Hepatocyte (in vitro differentiated cells): Measurements from ENCODE around the gene ACTR5.
"Not testable (repeated sequence)": the region's sequence is repeated elsewhere in the genome, so short reads cannot be mapped to it uniquely, and the experiment has no call there.

Experiments
- EZH2 ChIP-seq: fragments of 200-600 bp; sonication (generic); IDR thresholded peaks from 2 replicates; pipeline ENCODE4 v1.6.1; 2016; ENCODE audit warnings: antibody characterized with exemption, mild to moderate bottlenecking, borderline replicate concordance
- EZH2phosphoT487 ChIP-seq: fragments of 200-600 bp; sonication (generic); IDR thresholded peaks from one replicate; pipeline ENCODE4 v1.6.1; 2018; ENCODE audit warnings: antibody characterized with exemption, mild to moderate bottlenecking, low read depth, moderate library complexity; ENCODE audit not compliant: unreplicated experiment, severe bottlenecking
- TF ChIP-seq, protein P1 (sequence below): fragments of 200-600 bp; sonication (generic); IDR thresholded peaks from 2 replicates; pipeline ENCODE4 v1.5.1; 2016; ENCODE audit warnings: antibody characterized with exemption, mild to moderate bottlenecking; ENCODE audit not compliant: poor library complexity

DNA sequence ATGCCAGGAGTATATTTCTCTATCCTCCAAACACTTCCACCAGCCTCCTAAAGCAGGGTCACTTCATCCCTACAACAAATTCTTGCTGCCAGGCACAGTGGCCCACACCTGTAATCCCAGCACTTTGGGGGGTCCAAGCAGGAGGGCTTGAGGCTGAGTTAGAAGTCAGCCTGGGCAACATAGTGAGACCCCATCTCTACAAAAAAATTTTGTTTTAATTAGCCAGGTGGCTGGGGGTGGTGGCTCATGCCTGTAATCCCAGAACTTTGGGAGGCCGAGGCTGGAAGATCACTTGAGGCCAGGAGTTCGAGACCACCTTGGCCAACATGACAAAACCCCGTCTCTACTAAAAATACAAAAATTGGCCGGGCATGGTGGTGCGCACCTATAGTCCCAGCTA lies 45.8 kb downstream of the ACTR5 start:
- TF ChIP-seq, protein P1, sequence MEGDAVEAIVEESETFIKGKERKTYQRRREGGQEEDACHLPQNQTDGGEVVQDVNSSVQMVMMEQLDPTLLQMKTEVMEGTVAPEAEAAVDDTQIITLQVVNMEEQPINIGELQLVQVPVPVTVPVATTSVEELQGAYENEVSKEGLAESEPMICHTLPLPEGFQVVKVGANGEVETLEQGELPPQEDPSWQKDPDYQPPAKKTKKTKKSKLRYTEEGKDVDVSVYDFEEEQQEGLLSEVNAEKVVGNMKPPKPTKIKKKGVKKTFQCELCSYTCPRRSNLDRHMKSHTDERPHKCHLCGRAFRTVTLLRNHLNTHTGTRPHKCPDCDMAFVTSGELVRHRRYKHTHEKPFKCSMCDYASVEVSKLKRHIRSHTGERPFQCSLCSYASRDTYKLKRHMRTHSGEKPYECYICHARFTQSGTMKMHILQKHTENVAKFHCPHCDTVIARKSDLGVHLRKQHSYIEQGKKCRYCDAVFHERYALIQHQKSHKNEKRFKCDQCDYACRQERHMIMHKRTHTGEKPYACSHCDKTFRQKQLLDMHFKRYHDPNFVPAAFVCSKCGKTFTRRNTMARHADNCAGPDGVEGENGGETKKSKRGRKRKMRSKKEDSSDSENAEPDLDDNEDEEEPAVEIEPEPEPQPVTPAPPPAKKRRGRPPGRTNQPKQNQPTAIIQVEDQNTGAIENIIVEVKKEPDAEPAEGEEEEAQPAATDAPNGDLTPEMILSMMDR: not testable (repeated sequence)
- not testable (repeated sequence) for TF ChIP-seq EZH2phosphoT487, EZH2
